Chondrocyte (in vitro differentiated cells): ENCODE results near the gene SLC7A11. TPM values are rescaled to one million over a fixed set of nuclear protein-coding genes. Genes with fewer than 3 reads are reported as not detected.
A peak's percentile ranks its signal among the peaks of the same experiment; 100 is the strongest.
"Not testable (repeated sequence)": the region's sequence is repeated elsewhere in the genome, so short reads cannot be mapped to it uniquely, and the experiment has no call there.

Source experiments
- DNase-seq: peaks from one replicate; pipeline ENCODE4 v3.0.0; 2021; ENCODE audit warnings: mixed read lengths, low spot score
- H3K27ac Mint-ChIP-seq: one replicate; pipeline ENCODE4 v1.8.0; 2021; ENCODE audit warnings: mild to moderate bottlenecking, moderate library complexity, mixed read lengths; ENCODE audit not compliant: unreplicated experiment
- H3K27me3 Mint-ChIP-seq: 2 replicates; pipeline ENCODE4 v1.8.0; 2021; ENCODE audit warnings: low read depth, mixed read lengths
- H3K36me3 Mint-ChIP-seq: 2 replicates; pipeline ENCODE4 v1.8.0; 2021; ENCODE audit warnings: low read depth, mixed read lengths
- H3K4me1 Mint-ChIP-seq: 2 replicates; pipeline ENCODE4 v1.8.0; 2021; ENCODE audit warnings: low read depth, mild to moderate bottlenecking, mixed read lengths
- H3K4me3 Mint-ChIP-seq: one replicate; pipeline ENCODE4 v1.8.0; 2021; ENCODE audit warnings: mild to moderate bottlenecking, moderate library complexity, mixed read lengths; ENCODE audit not compliant: unreplicated experiment
- H3K9me3 Mint-ChIP-seq: 2 replicates; pipeline ENCODE4 v1.8.0; 2021; ENCODE audit warnings: low read depth, mixed read lengths
- CTCF ChIP-seq: fragments of 200-600 bp; sonication (generic); IDR thresholded peaks from 2 replicates; pipeline ENCODE4 v1.5.0; 2021; ENCODE audit warnings: antibody characterized with exemption, mild to moderate bottlenecking, moderate library complexity
- total RNA-seq: library from RNA; stranded (reverse); gene quantifications from 3 replicates; pipeline ENCODE4 v1.2.1, GENCODE V29; 2021

SLC7A11 gene
- total RNA-seq, 1 donor from 2014 or later = 31.5 TPM

- Mint-ChIP-seq H3K27me3 (no peaks in the 10 kb centered on the region), H3K27ac (peak overlapping the region; percentile 86), H3K36me3 (no peaks in the 10 kb centered on the region), H3K4me1 (peaks cover 68% of the 10 kb centered on the region), H3K9me3 (no peaks in the 10 kb centered on the region), H3K4me3 (peak overlapping the region; percentile 93)
- DNase-seq = no peak
- no peak for TF ChIP-seq CTCF
Measured at GRCh38 chr4:138239491-138239890, 2.7 kb downstream of the SLC7A11 start.

GRCh38 chr4:138238521-138239292, 3.4 kb downstream of the SLC7A11 start:
- H3K27me3 Mint-ChIP-seq = no peaks in the 10 kb centered on the region
- H3K4me3 Mint-ChIP-seq = peak overlapping the region; percentile 93
- peaks cover 65% of the 10 kb centered on the region for H3K4me1 Mint-ChIP-seq
- DNase-seq = no peak
- no peak for TF ChIP-seq CTCF
- H3K27ac Mint-ChIP-seq = peak overlapping the region; percentile 86
- no peaks in the 10 kb centered on the region for H3K36me3 Mint-ChIP-seq
- H3K9me3 Mint-ChIP-seq = no peaks in the 10 kb centered on the region

DNA sequence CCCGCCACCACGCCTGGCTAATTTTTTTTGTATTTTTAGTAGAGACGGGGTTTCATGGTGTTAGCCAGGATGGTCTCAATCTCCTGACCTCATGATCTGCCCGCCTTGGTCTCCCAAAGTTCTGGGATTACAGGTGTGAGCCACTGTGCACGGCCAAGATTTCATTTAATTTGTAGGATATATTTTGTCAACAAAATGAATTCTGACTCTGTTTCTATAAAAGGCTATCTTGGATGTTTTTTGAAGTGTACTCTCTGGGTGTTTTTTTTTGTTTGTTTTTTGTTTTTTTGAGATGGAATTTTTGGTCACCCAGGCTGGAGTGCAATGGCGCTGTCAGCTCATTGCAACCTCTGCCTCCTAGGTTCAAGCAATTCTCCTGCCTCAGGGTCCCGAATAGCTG, 5.0 kb downstream of the SLC7A11 start:
- H3K4me3 Mint-ChIP-seq, DNase-seq, H3K27me3 Mint-ChIP-seq, H3K9me3 Mint-ChIP-seq, H3K36me3 Mint-ChIP-seq: not testable (repeated sequence)
- Mint-ChIP-seq H3K27ac (peak overlapping the region; percentile 51), H3K4me1 (peaks cover 63% of the 10 kb centered on the region)

DNA sequence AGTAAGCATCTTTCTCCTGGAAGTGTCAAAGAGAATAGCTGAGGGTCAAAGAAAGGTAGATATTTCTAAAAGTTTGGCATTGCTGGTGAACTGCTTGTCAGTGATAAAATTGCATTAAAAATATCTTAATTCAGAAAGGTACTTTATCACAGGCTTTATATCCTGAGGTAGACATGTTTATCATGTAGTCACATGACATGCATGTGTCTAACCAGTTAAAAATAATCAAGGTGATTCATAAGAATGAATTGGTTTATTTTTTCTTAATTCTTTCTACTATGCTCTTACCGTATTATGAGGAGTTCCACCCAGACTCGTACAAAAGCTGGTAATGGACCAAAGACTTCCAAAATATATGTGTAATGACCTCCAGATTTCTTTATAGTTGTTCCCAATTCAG, 6.1 kb downstream of the SLC7A11 start:
- Mint-ChIP-seq H3K4me3 (no peak overlapping the region), H3K27ac (peak overlapping the region; percentile 85), H3K36me3 (peaks cover 6% of the 10 kb centered on the region), H3K4me1 (peaks cover 57% of the 10 kb centered on the region), H3K9me3 (no peaks in the 10 kb centered on the region), H3K27me3 (no peaks in the 10 kb centered on the region)
- no peak for TF ChIP-seq CTCF
- no peak for DNase-seq

DNA sequence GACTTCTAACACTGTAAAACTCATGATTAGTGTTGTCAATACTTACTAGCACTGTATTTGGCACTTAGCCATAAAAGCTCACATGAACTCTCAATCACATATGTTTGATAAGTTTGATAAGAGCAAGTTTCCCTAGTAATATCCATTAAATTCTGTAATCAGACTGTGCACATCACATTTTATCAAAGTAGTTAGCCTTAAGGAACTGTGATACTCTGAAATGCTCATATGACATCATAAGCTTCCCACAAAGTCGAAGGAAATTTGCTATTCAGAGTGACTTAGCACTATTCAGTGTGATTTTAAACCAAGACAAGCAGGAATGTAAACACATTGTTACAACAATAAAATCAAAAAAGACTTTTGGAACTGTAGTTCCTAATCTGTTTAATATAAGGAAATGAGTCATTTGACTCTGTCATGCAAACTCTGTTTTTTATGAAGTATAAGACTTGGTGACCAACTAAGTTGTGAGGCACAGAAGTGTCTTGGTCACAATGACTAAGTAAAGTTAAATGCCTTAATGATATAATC, 6.7 kb downstream of the SLC7A11 start:
- no peak for TF ChIP-seq CTCF
- peaks cover 10% of the 10 kb centered on the region for H3K36me3 Mint-ChIP-seq
- peaks cover 54% of the 10 kb centered on the region for H3K4me1 Mint-ChIP-seq
- peak overlapping the region; percentile 85 for H3K27ac Mint-ChIP-seq
- no peak for DNase-seq
- no peaks in the 10 kb centered on the region for H3K27me3 Mint-ChIP-seq
- H3K4me3 Mint-ChIP-seq = no peak overlapping the region
- H3K9me3 Mint-ChIP-seq = no peaks in the 10 kb centered on the region

- no peak for TF ChIP-seq CTCF
- no peak overlapping the region for H3K4me3 Mint-ChIP-seq
- H3K27ac Mint-ChIP-seq = peak overlapping the region; percentile 45
- no peaks in the 10 kb centered on the region for H3K27me3 Mint-ChIP-seq
- no peak for DNase-seq
- peaks cover 15% of the 10 kb centered on the region for H3K36me3 Mint-ChIP-seq
- H3K4me1 Mint-ChIP-seq = peaks cover 49% of the 10 kb centered on the region
- H3K9me3 Mint-ChIP-seq = no peaks in the 10 kb centered on the region
Measured at GRCh38 chr4:138234248-138234647, 7.9 kb downstream of the SLC7A11 start.
